Measurements from ENCODE around the gene SLC4A9.

The SLC4A9 gene

GRCh38 chr5:140393738-140394137 lies 33.7 kb downstream of the SLC4A9 start:
- H3K36me3 ChIP-seq (ENCODE audit: control insufficient read depth in 2 of 2, insufficient read depth in 2 of 2, low read length in 2 of 2) = no peaks in the 10 kb centered on the region
- H3K27ac ChIP-seq (ENCODE audit: low read depth in 2 of 2, low read length in 2 of 2) = no peak overlapping the region
- no peaks in the 10 kb centered on the region for H3K4me1 ChIP-seq (ENCODE audit: control insufficient read depth in 2 of 2, insufficient read depth in 2 of 2, low read length in 2 of 2)
- no peaks in the 10 kb centered on the region for H3K27me3 ChIP-seq (ENCODE audit: control insufficient read depth in 2 of 2, insufficient read depth in 2 of 2, low read length in 2 of 2)
- H3K9ac ChIP-seq (ENCODE audit: low read depth in 1 of 2, low read length in 2 of 2) = no peak overlapping the region
- H3K4me3 ChIP-seq (ENCODE audit: low read length in 2 of 2) = no peak overlapping the region
- H3K9me3 ChIP-seq (ENCODE audit: control insufficient read depth in 2 of 2, low read length in 2 of 2) = no peaks in the 10 kb centered on the region

- H3K27ac ChIP-seq (ENCODE audit: low read depth in 2 of 2, low read length in 2 of 2) = no peak overlapping the region
These were observed 38.4 kb downstream of the SLC4A9 start for GRCh38 chr5:140398379-140398811.

GRCh38 chr5:140399979-140400729 lies 40.2 kb downstream of the SLC4A9 start:
- Histone ChIP-seq H3K4me3 (ENCODE audit: low read length in 2 of 2) (peak overlapping the region; percentile 94 to 99), H3K36me3 (ENCODE audit: control insufficient read depth in 2 of 2, insufficient read depth in 2 of 2, low read length in 2 of 2) (no peaks in the 10 kb centered on the region), H3K9ac (ENCODE audit: low read depth in 1 of 2, low read length in 2 of 2) (peak overlapping the region; percentile 92 to 95), H3K9me3 (ENCODE audit: control insufficient read depth in 2 of 2, low read length in 2 of 2) (no peaks in the 10 kb centered on the region), H3K4me1 (ENCODE audit: control insufficient read depth in 2 of 2, insufficient read depth in 2 of 2, low read length in 2 of 2) (peaks cover 18 to 25% of the 10 kb centered on the region in 2 donors), H3K27ac (ENCODE audit: low read depth in 2 of 2, low read length in 2 of 2) (peak overlapping the region; percentile 93 to 94), H3K27me3 (ENCODE audit: control insufficient read depth in 2 of 2, insufficient read depth in 2 of 2, low read length in 2 of 2) (no peaks in the 10 kb centered on the region)

More at GRCh38 chr5:140398379-140398811, 38.4 kb downstream of the SLC4A9 start:
- Histone ChIP-seq H3K9me3 (ENCODE audit: control insufficient read depth in 2 of 2, low read length in 2 of 2) (no peaks in the 10 kb centered on the region), H3K4me1 (ENCODE audit: control insufficient read depth in 2 of 2, insufficient read depth in 2 of 2, low read length in 2 of 2) (peaks cover 9 to 12% of the 10 kb centered on the region in 2 donors), H3K9ac (ENCODE audit: low read depth in 1 of 2, low read length in 2 of 2) (no peak overlapping the region), H3K27me3 (ENCODE audit: control insufficient read depth in 2 of 2, insufficient read depth in 2 of 2, low read length in 2 of 2) (no peaks in the 10 kb centered on the region), H3K36me3 (ENCODE audit: control insufficient read depth in 2 of 2, insufficient read depth in 2 of 2, low read length in 2 of 2) (no peaks in the 10 kb centered on the region), H3K4me3 (ENCODE audit: low read length in 2 of 2) (no peak overlapping the region)

- Histone ChIP-seq H3K4me1 (ENCODE audit: control insufficient read depth in 2 of 2, insufficient read depth in 2 of 2, low read length in 2 of 2) (peaks cover 18 to 25% of the 10 kb centered on the region in 2 donors), H3K27me3 (ENCODE audit: control insufficient read depth in 2 of 2, insufficient read depth in 2 of 2, low read length in 2 of 2) (no peaks in the 10 kb centered on the region), H3K4me3 (ENCODE audit: low read length in 2 of 2) (peak overlapping the region; percentile 94 to 99), H3K36me3 (ENCODE audit: control insufficient read depth in 2 of 2, insufficient read depth in 2 of 2, low read length in 2 of 2) (no peaks in the 10 kb centered on the region), H3K9me3 (ENCODE audit: control insufficient read depth in 2 of 2, low read length in 2 of 2) (no peaks in the 10 kb centered on the region), H3K9ac (ENCODE audit: low read depth in 1 of 2, low read length in 2 of 2) (peak overlapping the region; percentile 92 to 95), H3K27ac (ENCODE audit: low read depth in 2 of 2, low read length in 2 of 2) (peak overlapping the region; percentile 93 to 94)
These were observed 40.9 kb downstream of the SLC4A9 start for GRCh38 chr5:140400730-140401361.

- H3K27ac ChIP-seq (ENCODE audit: low read depth in 2 of 2, low read length in 2 of 2) = peak within 1 kb of the TSS; percentile 96 to 98
- H3K4me1 ChIP-seq (ENCODE audit: control insufficient read depth in 2 of 2, insufficient read depth in 2 of 2, low read length in 2 of 2) = peaks cover 18 to 25% of the 10 kb centered on the region in 2 donors
These were observed 41.6 kb downstream of the SLC4A9 start, which contains the start of gene ANKHD1 for GRCh38 chr5:140401362-140402257. TSS of gene ANKHD1 (plus strand) at chr5:140401833. CDS start at chr5:140401968, 135 bp downstream.

GRCh38 chr5:140402258-140403074 lies 42.5 kb downstream of the SLC4A9 start:
- Histone ChIP-seq H3K9me3 (ENCODE audit: control insufficient read depth in 2 of 2, low read length in 2 of 2) (no peaks in the 10 kb centered on the region), H3K4me1 (ENCODE audit: control insufficient read depth in 2 of 2, insufficient read depth in 2 of 2, low read length in 2 of 2) (peaks cover 18 to 25% of the 10 kb centered on the region in 2 donors), H3K36me3 (ENCODE audit: control insufficient read depth in 2 of 2, insufficient read depth in 2 of 2, low read length in 2 of 2) (no peaks in the 10 kb centered on the region), H3K27me3 (ENCODE audit: control insufficient read depth in 2 of 2, insufficient read depth in 2 of 2, low read length in 2 of 2) (no peaks in the 10 kb centered on the region), H3K27ac (ENCODE audit: low read depth in 2 of 2, low read length in 2 of 2) (peak overlapping the region; percentile 96 to 98), H3K4me3 (ENCODE audit: low read length in 2 of 2) (peak overlapping the region; percentile 83 to 97), H3K9ac (ENCODE audit: low read depth in 1 of 2, low read length in 2 of 2) (peak overlapping the region; percentile 95 to 96)

More at GRCh38 chr5:140401362-140402257, 41.6 kb downstream of the SLC4A9 start, which contains the start of gene ANKHD1:
- Histone ChIP-seq H3K36me3 (ENCODE audit: control insufficient read depth in 2 of 2, insufficient read depth in 2 of 2, low read length in 2 of 2) (no peaks in the 10 kb centered on the region), H3K4me3 (ENCODE audit: low read length in 2 of 2) (peak within 1 kb of the TSS; percentile 97 to 99), H3K9ac (ENCODE audit: low read depth in 1 of 2, low read length in 2 of 2) (peak within 1 kb of the TSS; percentile 95 to 96), H3K27me3 (ENCODE audit: control insufficient read depth in 2 of 2, insufficient read depth in 2 of 2, low read length in 2 of 2) (no peaks in the 10 kb centered on the region), H3K9me3 (ENCODE audit: control insufficient read depth in 2 of 2, low read length in 2 of 2) (no peaks in the 10 kb centered on the region)

GRCh38 chr5:140403613-140404012 lies 43.6 kb downstream of the SLC4A9 start:
- Histone ChIP-seq H3K27me3 (ENCODE audit: control insufficient read depth in 2 of 2, insufficient read depth in 2 of 2, low read length in 2 of 2) (no peaks in the 10 kb centered on the region), H3K4me3 (ENCODE audit: low read length in 2 of 2) (peak overlapping the region; percentile 83 to 97), H3K9ac (ENCODE audit: low read depth in 1 of 2, low read length in 2 of 2) (peak overlapping the region in 1 of 2 donors; percentile 26), H3K36me3 (ENCODE audit: control insufficient read depth in 2 of 2, insufficient read depth in 2 of 2, low read length in 2 of 2) (no peaks in the 10 kb centered on the region), H3K27ac (ENCODE audit: low read depth in 2 of 2, low read length in 2 of 2) (no peak overlapping the region), H3K4me1 (ENCODE audit: control insufficient read depth in 2 of 2, insufficient read depth in 2 of 2, low read length in 2 of 2) (peaks cover 18 to 26% of the 10 kb centered on the region in 2 donors), H3K9me3 (ENCODE audit: control insufficient read depth in 2 of 2, low read length in 2 of 2) (no peaks in the 10 kb centered on the region)

GRCh38 chr5:140408750-140409241 lies 48.8 kb downstream of the SLC4A9 start:
- Histone ChIP-seq H3K4me1 (ENCODE audit: control insufficient read depth in 2 of 2, insufficient read depth in 2 of 2, low read length in 2 of 2) (peaks cover 11 to 13% of the 10 kb centered on the region in 2 donors), H3K9ac (ENCODE audit: low read depth in 1 of 2, low read length in 2 of 2) (no peak overlapping the region), H3K4me3 (ENCODE audit: low read length in 2 of 2) (no peak overlapping the region), H3K9me3 (ENCODE audit: control insufficient read depth in 2 of 2, low read length in 2 of 2) (no peaks in the 10 kb centered on the region), H3K36me3 (ENCODE audit: control insufficient read depth in 2 of 2, insufficient read depth in 2 of 2, low read length in 2 of 2) (no peaks in the 10 kb centered on the region), H3K27me3 (ENCODE audit: control insufficient read depth in 2 of 2, insufficient read depth in 2 of 2, low read length in 2 of 2) (no peaks in the 10 kb centered on the region), H3K27ac (ENCODE audit: low read depth in 2 of 2, low read length in 2 of 2) (no peak overlapping the region)

- no peaks in the 10 kb centered on the region for H3K27me3 ChIP-seq (ENCODE audit: control insufficient read depth in 2 of 2, insufficient read depth in 2 of 2, low read length in 2 of 2)
- H3K9ac ChIP-seq (ENCODE audit: low read depth in 1 of 2, low read length in 2 of 2) = no peak overlapping the region
- no peak overlapping the region for H3K27ac ChIP-seq (ENCODE audit: low read depth in 2 of 2, low read length in 2 of 2)
- no peak overlapping the region for H3K4me3 ChIP-seq (ENCODE audit: low read length in 2 of 2)
- peaks cover 4 to 5% of the 10 kb centered on the region in 2 donors for H3K4me1 ChIP-seq (ENCODE audit: control insufficient read depth in 2 of 2, insufficient read depth in 2 of 2, low read length in 2 of 2)
- H3K36me3 ChIP-seq (ENCODE audit: control insufficient read depth in 2 of 2, insufficient read depth in 2 of 2, low read length in 2 of 2) = no peaks in the 10 kb centered on the region
- no peaks in the 10 kb centered on the region for H3K9me3 ChIP-seq (ENCODE audit: control insufficient read depth in 2 of 2, low read length in 2 of 2)
These were observed 53.2 kb downstream of the SLC4A9 start for GRCh38 chr5:140413230-140413629.

Measured in mucosa of rectum (tissue), 2 donors.